NAMALWA (cell line): ENCODE results near the gene APOA5.
A peak's percentile ranks its signal among the peaks of the same experiment; 100 is the strongest.
"Not testable (repeated sequence)": the region's sequence is repeated elsewhere in the genome, so short reads cannot be mapped to it uniquely, and the experiment has no call there.

Experiments used
- DNase-seq: peaks from one replicate; pipeline ENCODE4 v3.0.0-alpha.2; 2015; ENCODE audit warnings: low spot score

APOA5 gene

DNA sequence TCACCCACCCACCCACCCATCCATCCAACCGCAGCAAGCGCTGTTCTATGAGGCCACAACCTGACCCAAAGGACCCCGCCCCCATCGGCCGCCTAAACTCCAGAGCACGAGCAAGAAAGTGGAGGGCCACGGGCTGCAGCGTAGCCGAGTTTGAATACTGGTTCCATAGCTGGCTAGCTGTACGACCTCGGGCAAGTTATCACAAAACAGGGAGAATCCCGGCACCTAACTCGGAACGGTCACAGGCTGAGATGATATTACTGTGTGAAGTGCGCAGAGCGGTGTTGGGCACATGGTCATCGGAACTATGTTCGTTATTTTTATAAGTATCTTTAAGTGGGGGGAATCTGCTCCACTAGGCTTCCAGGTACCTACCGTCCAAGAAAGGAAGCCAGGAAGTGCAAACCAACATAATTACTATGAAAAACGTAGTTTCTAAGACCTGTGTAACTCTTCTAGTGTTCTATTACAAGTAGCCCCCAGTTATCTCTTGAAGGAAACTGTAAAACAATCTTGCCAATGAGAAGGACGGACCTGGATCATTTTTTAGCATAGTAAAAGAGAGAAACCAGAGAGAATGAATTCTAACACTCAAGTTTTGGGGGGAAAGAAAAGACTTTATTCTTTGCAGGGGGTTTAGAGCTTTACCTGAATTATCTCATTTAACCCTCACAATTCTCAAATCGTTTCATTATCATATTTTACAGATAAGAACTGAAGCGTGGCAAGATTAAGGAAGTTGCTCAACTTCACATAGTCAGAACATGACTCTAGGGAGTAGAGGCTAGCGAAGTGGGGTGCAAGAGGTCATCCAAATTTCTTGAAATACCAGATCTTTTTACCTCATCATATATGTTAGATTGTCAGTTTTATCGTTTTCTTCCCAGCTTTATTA lies 18.2 kb downstream of the APOA5 start:
- DNase-seq: peak; percentile 66

DNA sequence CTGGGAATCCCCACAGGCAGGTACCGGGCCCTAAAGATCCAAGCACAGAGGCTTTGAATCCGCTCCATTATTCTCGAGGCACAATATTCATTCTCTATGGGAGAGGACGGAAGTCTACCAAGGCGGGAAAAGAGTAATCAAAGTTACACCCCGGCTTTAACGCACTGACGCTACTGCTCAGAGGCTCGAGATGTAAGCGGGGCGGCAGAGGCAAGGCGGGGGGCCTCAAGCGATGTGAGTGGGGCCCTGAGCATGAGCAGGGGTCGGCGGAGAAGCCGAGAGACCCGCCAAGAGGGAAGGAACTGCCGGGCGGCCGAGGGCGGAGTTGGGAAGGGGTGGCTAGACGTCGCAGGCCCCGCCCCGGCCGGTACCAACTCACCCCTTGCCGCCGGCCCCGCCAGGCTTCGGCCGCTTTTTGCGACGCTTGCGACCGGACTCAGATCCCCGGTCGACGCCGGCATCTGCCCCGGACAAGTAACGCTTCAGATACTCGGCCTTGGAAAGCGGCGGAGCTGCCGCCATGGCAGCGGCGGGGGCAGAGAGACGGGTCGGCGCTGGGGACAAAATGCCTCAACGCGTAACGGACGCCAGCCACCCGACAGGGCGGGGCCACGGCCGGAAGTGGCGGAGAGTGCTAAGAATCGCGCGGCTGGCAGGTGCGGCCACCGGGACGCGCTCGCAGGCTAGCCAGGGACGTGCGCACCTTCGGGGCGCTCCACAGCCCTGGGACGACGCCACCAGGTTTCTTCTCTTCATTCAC lies 19.1 kb downstream of the APOA5 start, which contains the start of gene BUD13:
BUD13 (minus strand) TSS at position 545 of the 760 bp plus-strand sequence; CDS start at position 522, 23 bp downstream.
- peak; percentile 92 for DNase-seq

DNA sequence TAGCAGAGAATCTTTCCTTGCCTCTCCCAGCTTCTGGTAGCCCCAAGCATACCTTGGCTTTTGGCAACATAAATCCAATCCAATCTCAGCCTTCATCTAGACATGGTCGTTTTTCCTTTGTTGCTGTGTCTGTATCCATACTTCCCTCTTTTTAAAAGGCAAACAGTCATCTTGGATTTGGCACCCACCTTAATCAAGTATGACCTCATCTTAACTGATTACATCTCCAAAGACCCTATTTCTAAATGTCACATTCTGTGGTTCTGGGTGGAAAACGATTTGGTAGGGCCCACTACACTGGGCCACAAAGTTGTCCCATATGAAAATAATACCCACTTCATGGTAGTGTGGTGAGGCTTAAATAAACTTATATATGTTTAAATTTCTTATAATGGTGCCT lies 19.7 kb downstream of the APOA5 start:
- DNase-seq: no peak

DNA sequence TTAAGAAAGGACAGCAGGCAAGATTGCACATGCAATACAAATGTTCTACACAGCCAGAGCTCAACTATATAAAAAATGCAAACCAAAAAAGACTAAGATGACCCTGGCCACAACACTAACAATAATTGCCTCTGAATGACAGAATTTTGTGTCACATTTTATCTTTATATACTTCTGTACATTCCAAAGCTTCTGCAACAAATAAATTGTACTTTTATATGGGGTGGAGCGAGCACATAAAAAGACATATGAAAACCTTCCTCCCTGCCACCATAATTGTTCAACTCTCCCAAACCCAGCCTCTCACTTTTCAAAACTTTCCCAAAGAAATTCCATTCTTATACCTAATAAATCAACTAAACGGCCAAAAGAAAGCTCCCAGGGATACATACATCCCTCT lies 29.5 kb downstream of the APOA5 start:
- DNase-seq: no peak

DNA sequence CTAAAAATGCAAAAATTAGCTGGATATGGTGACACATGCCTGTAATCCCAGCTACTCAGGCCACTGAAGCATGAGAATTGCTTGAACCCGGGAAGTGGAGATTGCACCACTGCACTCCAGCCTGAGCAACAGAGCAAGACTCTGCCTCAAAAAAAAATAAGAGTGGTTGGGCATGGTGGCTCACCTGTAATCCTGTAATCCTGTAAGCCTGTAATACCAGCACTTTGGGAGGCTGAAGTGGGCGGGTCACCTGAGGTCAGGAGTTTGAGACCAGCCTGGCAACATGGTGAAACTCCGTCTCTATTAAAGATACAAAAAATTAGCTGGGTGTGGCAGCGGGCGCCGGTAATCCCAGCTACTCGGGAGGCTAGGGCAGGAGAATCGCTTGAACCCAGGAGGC lies 35.6 kb downstream of the APOA5 start:
- DNase-seq: not testable (repeated sequence)

DNA sequence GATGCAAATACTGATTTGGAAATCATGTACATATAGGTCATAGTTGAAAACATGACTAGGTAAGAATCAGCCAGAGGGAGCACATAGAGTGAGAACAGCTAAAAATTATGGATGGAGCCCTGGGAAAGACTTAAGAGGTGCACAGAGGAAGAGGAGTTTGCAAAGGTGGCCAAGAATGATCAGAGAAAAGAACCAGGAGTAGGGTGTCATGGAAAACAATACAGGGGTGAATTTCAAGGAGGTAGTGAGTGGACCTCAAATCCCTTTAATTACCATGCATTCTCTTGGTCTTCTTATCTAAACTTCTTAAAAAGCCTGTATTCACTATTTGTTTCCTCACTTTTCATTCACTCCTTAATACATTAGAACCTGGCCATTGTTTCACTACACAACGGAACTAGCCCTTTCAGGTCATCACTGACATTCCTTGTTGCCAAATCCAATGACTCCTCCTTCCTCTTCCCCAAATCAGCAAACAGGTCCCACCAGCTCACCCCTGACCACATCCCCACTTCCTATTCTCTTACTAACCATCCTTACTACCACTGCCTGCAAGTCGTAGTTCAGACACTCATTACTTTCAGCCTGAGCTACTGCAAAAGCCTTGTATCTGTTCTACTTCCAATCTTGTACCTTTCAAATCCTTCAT lies 41.5 kb downstream of the APOA5 start:
- DNase-seq: no peak

DNA sequence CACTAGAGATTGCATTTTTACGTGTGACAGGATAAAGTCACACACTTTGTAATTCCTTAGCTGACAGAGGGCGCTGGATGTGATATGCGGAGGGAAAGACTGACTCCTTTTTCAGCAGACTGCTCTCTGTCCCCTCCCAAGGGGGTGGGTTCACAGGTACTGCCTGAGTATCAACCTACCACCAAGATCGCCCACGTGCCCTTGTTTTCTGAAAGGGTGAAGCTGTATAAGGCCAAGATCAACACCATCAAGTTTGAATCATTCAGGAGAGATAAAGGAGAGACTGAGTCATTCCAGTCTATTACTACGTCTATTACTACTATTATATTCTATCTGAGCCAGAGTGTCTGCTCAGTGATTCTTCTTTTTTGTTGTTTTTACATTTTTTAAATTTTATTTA lies 49.6 kb downstream of the APOA5 start:
- no peak for DNase-seq

DNA sequence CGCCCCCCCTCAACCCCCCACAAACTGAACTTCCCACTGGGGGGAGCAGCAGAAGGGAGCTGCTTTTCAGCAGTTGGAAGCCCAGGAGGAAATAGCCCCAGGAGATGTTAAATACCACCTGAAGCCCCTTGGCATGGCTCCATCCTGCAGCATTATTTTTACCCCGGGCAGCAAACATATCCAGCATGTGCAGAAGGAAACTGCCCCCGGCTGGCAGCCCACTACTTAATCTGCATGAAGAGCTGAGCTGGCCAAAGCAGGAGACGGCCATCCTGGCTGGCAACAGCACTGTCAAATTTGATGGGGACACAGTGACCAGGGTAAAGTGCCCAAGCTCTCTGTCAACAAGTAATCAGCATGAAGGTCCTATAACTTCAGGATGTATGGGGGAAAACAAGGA lies 50.9 kb downstream of the APOA5 start:
- DNase-seq: no peak
